ENCODE data around the gene HDAC2. TPM values are rescaled to one million over a fixed set of nuclear protein-coding genes. Genes with fewer than 3 reads are reported as not detected.
A peak's percentile ranks its signal among the peaks of the same experiment; 100 is the strongest.
"Not testable (repeated sequence)": the region's sequence is repeated elsewhere in the genome, so short reads cannot be mapped to it uniquely, and the experiment has no call there.

Gene HDAC2
- total RNA-seq, 1 donor from 2014 or later, result 48.0 TPM

DNA sequence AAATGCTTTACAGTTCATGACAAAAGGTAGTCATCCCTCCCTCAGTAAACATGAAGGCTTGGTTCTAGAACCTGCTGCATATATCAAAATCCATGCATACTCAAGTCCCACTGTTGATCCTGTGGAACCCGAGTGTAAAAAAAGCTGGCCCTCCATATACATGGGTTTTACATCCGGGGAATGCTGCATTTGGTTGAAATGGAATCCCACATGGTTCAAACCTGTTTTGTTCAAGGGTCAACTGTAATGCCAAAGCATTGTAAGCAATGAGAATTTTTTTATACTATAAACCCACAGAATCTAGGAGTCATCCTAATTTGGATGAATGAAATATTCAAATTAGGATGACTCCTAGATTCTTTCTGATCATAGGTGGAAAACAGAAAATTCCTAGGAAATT lies 5.9 kb upstream of the HDAC2 start:
- DNase-seq (ENCODE audit: low read depth in 2 of 2), result no peak

- peak in 1 of 2 donors; percentile 5 for DNase-seq (ENCODE audit: low read depth in 2 of 2)
Measured at GRCh38 chr6:113971741-113972140, 793 bp upstream of the HDAC2 start.

- peak; percentile 60 to 66 for DNase-seq (ENCODE audit: low read depth in 2 of 2)
Measured at GRCh38 chr6:113969888-113970804, 802 bp downstream of the HDAC2 start.

GRCh38 chr6:113968472-113968871 lies 2.5 kb downstream of the HDAC2 start:
- DNase-seq (ENCODE audit: low read depth in 2 of 2), result peak in 1 of 2 donors; percentile 2

DNA sequence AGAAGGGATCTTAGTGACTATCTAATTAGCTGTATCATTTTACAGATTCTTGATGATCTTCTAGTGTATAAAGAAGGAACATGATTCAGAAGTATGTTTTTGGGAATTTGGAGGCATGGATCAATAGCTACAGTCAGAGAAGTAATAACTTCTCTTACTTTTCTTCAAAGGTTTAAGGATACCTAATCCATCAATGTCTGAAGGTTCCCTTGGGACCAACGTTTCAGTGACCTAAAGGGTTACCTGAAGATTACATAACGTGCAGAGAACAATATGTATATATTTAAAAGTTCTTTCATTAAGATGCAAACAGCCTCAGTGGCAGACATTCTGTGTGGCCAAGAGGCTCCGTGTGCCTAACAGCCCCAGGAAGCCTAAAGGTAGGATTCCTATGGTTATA lies 3.2 kb downstream of the HDAC2 start:
- DNase-seq (ENCODE audit: low read depth in 2 of 2), result no peak

- DNase-seq (ENCODE audit: low read depth in 2 of 2), result no peak
Measured at GRCh38 chr6:113960795-113961194, 10.2 kb downstream of the HDAC2 start.

DNA sequence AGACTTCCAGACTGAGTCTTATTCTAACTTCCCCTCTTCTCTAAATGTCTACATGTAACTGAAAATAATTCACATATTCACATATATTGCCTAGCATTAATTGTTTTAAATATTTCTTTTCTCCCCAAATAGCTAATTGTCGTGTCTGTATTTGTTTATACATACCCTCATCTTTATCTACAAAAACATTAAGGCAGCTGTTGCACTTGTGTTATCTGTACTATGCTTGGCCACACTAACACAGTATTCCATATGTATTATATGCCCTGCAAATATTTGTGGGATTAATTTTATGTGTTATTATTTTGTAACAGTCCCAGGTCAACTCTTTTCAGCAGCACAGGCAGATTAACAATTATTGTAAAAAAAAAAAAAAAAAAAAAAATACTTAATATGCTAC lies 11.7 kb downstream of the HDAC2 start:
- DNase-seq (ENCODE audit: low read depth in 2 of 2), result no peak

DNA sequence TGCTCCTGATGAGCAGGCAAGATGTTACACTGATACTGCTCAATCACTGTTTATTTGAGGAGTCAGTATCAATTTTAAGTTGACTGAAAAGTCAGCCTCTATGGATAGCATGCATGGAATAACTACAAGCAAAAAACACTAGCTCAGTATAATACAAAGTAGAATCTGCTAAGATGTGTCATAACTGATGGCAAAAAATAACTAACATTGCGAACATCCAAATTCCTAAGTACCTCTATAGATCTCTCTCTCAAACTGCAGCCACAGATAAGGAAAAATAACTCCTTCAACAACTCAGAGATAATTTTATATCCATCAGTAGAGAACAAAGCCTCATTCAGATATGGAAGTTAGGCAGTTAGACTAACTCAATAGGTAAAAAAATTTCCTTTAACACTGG lies 16.3 kb downstream of the HDAC2 start:
- DNase-seq (ENCODE audit: low read depth in 2 of 2), result no peak

GRCh38 chr6:113953346-113953745 lies 17.6 kb downstream of the HDAC2 start:
- DNase-seq (ENCODE audit: low read depth in 2 of 2), result no peak

DNA sequence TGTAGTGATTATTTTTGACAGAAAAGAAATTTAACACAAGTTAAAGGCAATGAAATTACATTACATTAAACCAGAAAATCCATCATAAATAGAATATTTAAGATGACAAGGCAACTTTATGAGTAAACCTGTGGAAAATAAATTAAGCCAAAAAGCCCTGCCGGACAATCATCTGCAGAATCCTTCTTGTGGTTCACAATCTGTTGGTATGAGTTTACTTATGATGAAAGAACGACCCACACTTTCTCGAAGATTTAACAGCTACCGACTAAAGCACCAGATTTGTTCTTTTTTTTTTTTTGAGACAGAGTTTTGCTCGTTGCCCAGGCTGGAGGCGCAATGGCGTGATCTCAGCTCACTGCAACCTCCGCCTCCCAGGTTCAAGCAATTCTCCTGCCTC lies 21.4 kb downstream of the HDAC2 start:
- no peak for DNase-seq (ENCODE audit: low read depth in 2 of 2)

GRCh38 chr6:113944701-113945100 lies 26.2 kb downstream of the HDAC2 start:
- no peak for DNase-seq (ENCODE audit: low read depth in 2 of 2)

DNA sequence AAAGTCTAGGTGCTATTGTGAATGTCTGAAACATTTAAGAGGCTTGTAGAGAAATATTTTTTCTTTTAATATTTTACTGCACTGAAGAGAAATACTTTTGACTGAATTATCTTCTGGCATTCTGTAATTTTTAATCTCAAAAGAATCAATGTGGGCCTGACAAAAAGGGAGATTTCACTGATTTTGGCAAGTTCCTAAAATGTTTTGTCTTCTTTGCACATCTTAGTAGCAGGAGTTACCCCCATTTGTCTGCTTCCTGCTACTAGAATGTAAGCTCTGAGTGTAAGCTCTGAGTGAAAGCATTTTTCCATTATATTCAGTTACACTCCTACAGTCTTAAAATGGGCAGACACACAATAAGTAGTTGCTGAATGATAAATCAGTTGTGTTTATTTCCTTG lies 31.1 kb downstream of the HDAC2 start:
- DNase-seq (ENCODE audit: low read depth in 2 of 2), result no peak

GRCh38 chr6:113936093-113936934 lies 34.6 kb downstream of the HDAC2 start:
- DNase-seq (ENCODE audit: low read depth in 2 of 2), result peak; percentile 74 to 85

GRCh38 chr6:113934101-113934500 lies 36.8 kb downstream of the HDAC2 start:
- no peak for DNase-seq (ENCODE audit: low read depth in 2 of 2)

GRCh38 chr6:113931907-113932306 lies 39.0 kb downstream of the HDAC2 start:
- not testable (repeated sequence) for DNase-seq (ENCODE audit: low read depth in 2 of 2)

GRCh38 chr6:113930183-113930582 lies 40.8 kb downstream of the HDAC2 start:
- no peak for DNase-seq (ENCODE audit: low read depth in 2 of 2)

DNA sequence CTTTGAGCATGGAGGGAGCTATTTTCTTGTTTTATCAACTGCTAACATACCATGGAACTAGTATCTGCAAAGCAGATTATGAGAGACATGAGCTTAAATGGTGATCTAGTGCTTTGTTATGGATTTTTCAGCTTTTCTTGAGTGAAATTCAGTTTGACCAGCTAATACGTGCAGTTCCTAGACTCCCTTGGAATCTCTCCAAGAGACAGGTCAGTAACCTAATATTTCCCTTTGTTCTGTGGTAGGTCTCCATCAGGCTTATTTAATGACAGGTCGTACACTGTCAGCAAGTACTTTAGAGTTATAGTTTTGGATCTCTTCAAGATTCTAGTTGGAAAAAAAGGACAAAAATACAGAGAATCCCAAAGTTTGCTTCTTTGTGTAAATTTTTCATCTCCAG lies 43.9 kb downstream of the HDAC2 start:
- peak; percentile 62 to 78 for DNase-seq (ENCODE audit: low read depth in 2 of 2)

DNA sequence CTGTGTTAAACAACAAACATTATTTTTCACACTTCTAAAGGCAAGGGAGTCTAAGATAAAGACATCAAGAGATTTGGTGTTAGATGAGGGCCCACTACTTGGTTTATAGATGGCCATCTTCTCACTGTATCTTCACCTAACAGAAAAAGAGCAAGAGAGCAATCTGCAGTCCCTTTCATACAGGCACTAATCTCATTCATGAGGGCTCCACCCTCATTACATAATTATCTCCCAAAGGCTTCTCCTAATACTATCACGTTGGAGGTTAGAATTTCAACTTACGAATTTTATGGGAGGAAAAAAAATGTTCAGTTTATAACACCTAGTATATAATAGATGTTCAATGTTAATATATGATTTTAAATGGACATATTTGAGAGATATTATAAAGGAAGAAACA lies 45.6 kb downstream of the HDAC2 start:
- DNase-seq (ENCODE audit: low read depth in 2 of 2), result no peak

DNA sequence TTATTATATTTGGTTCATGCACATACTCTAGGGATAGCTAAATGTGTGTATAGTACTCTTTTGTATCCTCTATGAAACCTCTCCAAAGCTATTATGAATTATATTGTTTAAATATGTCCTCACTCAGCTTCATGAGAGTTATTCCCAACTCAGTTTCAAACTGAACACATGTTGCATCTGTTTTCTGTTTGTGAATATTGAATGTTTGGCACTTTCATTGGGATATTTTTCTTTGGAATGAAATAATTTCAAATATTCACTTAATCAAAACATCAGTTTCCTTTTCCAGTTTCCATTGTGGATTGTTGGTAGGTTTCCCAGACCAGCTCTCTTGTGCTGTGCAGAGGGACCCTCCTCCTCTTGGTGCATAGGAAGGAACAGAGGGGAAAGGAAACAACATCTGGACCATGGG lies 46.6 kb downstream of the HDAC2 start:
- DNase-seq (ENCODE audit: low read depth in 2 of 2), result peak; percentile 44 to 89

GRCh38 chr6:113923526-113923925 lies 47.4 kb downstream of the HDAC2 start:
- DNase-seq (ENCODE audit: low read depth in 2 of 2), result peak in 1 of 2 donors; percentile 41

- no peak for DNase-seq (ENCODE audit: low read depth in 2 of 2)
Measured at GRCh38 chr6:113921299-113921904, 49.5 kb downstream of the HDAC2 start.

- peak in 1 of 2 donors; percentile 71 for DNase-seq (ENCODE audit: low read depth in 2 of 2)
Measured at GRCh38 chr6:113920663-113921267, 50.2 kb downstream of the HDAC2 start.

All from lung microvascular endothelial cell (primary cell).